Stimulated activated CD8-positive, alpha-beta memory T cell treated with anti-CD3 and anti-CD28 coated beads, Interleukin-4, amount 100 ng/mL, for 4 hours (primary cell): ENCODE results near the gene MDC1.
"Not testable (repeated sequence)": the region's sequence is repeated elsewhere in the genome, so short reads cannot be mapped to it uniquely, and the experiment has no call there.

ENCODE experiments used
- DNase-seq, 2 donors: peaks; one replicate each; pipeline ENCODE4 v3.0.0-alpha.2; 2020; ENCODE audit warnings: low read depth in 2 of 2, low spot score in 1 of 2

The MDC1 gene

GRCh38 chr6:30682143-30683117 is 34.7 kb downstream of the MDC1 start:
- DNase-seq = peak; percentile 55 to 77

- no peak for DNase-seq
Observed at GRCh38 chr6:30681766-30682142, 35.3 kb downstream of the MDC1 start.

GRCh38 chr6:30679765-30680535 is 37.1 kb downstream of the MDC1 start:
- DNase-seq = no peak

- DNase-seq = peak; percentile 76 to 85
Observed at GRCh38 chr6:30678964-30679726, 37.9 kb downstream of the MDC1 start.

- DNase-seq = no peak
Observed at GRCh38 chr6:30676660-30677285, 40.3 kb downstream of the MDC1 start.

- peak; percentile 82 to 83 for DNase-seq
Observed at GRCh38 chr6:30672445-30673253, 44.4 kb downstream of the MDC1 start, which contains the start of gene DHX16. Gene DHX16, minus strand, starts transcription at chr6:30673006. Its CDS starts 165 bp downstream, at chr6:30672841.

GRCh38 chr6:30670760-30671527 is 46.1 kb downstream of the MDC1 start:
- DNase-seq = no peak

GRCh38 chr6:30666300-30666699 is 50.8 kb downstream of the MDC1 start:
- peak in 1 of 2 donors; percentile 56 for DNase-seq

- DNase-seq = no peak
Observed at GRCh38 chr6:30664994-30665767, 51.9 kb downstream of the MDC1 start.

GRCh38 chr6:30657922-30658321 is 59.2 kb downstream of the MDC1 start:
- DNase-seq = not testable (repeated sequence)

GRCh38 chr6:30657454-30657853 is 59.6 kb downstream of the MDC1 start:
- DNase-seq = no peak

- DNase-seq = no peak
Observed at GRCh38 chr6:30656513-30656912, 60.6 kb downstream of the MDC1 start.

- DNase-seq = no peak
Observed at GRCh38 chr6:30655743-30656094, 61.4 kb downstream of the MDC1 start.

- no peak for DNase-seq
Observed at GRCh38 chr6:30654798-30655742, 62.0 kb downstream of the MDC1 start.

- DNase-seq = no peak
Observed at GRCh38 chr6:30651143-30651542, 65.9 kb downstream of the MDC1 start.
